ENCODE measurements around the gene PSENEN.
A peak's percentile ranks its signal among the peaks of the same experiment; 100 is the strongest.

Gene PSENEN

GRCh38 chr19:35734273-35734672 lies 11.2 kb upstream of the PSENEN start:
- DNase-seq = no peak

DNA sequence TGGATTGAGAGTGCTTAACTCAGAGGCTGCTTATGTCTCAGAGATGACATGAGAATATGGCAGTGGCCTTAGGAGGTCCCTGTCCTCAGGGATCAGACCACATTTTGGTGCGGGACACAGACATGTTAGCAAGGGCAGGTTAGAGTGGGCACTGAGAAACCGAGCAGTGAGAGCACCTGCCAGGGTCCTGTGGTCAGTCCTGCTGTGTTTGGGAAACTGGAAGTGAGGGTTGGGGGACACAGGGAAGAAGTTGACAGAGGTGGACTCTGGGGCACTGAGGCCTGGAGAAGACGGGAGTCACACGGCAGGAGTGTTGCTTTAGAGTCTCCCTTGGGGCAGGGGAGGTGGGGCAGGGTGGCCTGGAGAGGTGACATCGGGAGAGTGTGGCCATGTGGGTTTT lies 10.6 kb upstream of the PSENEN start:
- no peak for DNase-seq

GRCh38 chr19:35736913-35737886 lies 8.3 kb upstream of the PSENEN start:
- DNase-seq = no peak

DNA sequence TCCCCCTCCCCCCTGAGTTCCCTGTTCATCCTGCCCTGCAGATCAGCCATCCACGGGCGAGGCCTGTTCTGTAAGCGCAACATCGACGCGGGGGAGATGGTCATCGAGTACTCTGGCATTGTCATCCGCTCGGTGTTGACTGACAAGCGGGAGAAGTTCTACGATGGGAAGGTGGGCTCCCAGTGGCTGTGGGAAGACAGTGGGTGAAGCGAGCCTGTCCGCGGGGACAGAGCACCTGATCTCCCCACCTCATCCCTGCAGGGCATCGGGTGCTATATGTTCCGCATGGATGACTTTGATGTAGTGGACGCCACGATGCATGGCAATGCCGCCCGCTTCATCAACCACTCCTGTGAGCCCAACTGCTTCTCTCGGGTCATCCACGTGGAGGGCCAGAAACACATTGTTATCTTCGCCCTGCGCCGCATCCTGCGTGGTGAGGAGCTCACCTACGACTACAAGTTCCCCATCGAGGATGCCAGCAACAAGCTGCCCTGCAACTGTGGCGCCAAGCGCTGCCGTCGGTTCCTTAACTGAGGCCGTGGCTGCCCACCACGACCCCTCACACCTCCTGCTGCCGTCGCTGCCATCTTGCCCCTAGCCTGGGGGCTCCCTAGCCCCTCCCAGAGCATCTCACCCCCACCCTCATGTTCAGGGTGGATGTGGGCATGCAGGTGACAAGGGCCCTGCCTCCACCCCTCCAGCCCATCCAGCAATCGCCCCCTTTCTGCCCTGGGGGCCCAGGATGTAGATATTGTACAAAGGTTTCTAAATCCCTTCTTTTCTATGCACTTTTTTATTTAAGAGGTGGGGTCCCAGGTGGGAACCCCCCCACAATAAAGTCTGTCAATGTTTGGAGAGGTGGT lies 7.2 kb upstream of the PSENEN start:
- DNase-seq = no peak

GRCh38 chr19:35738887-35739229 lies 6.6 kb upstream of the PSENEN start:
- no peak for DNase-seq

DNA sequence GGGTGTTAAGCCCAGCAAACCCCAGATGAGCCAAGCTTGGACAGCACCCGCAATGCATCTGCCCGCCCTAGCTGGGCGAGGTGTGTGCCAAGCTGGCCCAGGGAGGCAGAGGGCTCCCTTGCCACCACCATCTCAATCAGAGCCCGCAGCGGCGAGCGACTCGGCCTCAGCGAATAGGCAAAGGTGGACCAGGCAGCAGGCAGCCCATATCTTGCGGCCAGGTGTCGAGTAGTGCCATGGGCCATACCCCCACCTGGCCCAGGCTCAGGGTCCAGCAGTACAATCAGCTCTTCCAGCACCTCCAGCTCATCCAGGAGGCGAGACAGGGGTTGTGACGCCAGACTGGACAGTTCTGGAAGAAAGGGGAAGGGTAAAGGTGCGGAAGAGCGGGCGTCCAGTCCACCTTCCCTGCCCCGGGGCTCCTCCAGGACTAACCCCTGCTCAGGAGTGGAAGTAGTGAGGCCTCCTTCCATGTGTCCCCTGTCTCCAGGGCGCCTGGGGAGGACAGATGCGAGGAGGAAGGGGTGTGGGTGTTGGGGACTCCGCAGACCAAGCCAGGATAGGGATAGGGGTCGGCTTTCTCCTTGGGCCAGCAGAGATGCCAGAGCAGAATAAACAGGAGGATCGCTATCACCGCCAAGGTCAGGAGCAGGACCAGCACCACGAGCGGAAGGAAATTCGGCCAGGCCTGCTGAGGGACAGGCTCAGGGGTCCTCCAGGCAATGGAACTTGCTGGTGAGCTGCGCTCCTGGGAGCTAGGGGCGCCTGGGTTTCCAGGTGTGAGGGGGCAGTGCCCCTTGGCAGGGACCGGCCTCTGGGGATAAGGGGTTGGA lies 6.0 kb upstream of the PSENEN start:
- DNase-seq = no peak

DNA sequence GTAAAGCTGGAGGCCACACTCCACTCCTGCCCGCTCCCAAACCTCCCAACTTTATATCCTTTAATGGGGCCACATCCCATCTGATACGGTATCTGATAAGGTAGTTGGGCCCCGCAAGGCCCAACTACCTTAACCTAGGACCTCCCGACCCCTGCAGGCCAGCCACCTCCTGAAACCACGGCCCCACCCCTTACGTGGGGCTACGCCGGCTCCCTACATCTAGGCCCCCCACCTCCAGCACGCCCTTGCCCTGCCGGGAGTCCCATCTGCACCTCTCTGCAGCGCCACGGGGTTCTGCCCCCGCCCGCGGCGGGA lies 5.4 kb upstream of the PSENEN start:
- DNase-seq = no peak

GRCh38 chr19:35740423-35741202 lies 4.8 kb upstream of the PSENEN start:
- DNase-seq = peak; percentile 100

DNA sequence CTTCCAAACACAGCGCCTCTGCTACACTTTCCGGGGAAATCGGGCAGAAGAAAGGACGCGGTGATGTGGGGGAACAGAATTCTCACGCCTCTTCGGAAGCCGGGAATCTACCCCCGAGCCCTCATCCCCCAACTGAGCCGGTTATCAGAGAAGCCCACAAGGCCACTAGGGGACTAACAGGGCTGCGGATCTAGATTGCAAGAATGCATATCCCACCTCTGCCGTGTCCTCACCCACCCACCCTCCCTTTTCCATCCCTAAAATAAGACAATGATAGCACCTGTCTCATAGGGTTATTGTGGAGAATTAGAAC lies 4.3 kb upstream of the PSENEN start:
- DNase-seq = no peak

- DNase-seq = peak; percentile 86
Measured at GRCh38 chr19:35742121-35742724, 3.2 kb upstream of the PSENEN start, which contains the start of gene IGFLR1. Gene IGFLR1 (minus strand): TSS chr19:35742452. CDS start chr19:35741180, 1,272 bp downstream.

GRCh38 chr19:35743640-35744429 lies 1.6 kb upstream of the PSENEN start:
- no peak for DNase-seq

- DNase-seq = peak; percentile 99
Measured at GRCh38 chr19:35744430-35745327, 772 bp upstream of the PSENEN start.

- DNase-seq = no peak
Measured at GRCh38 chr19:35746087-35746462, 624 bp downstream of the PSENEN start.

DNA sequence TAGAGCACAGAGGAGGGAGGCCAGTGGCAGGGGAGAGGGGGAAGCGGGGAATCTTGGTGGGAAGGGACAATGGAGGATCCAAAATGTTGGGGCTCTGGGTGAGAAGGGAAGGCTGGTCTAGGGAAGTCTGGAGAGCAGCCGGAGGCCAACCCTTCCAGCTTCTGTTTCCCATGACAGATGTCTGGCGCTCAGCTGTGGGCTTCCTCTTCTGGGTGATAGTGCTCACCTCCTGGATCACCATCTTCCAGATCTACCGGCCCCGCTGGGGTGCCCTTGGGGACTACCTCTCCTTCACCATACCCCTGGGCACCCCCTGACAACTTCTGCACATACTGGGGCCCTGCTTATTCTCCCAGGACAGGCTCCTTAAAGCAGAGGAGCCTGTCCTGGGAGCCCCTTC lies 1.1 kb downstream of the PSENEN start:
- DNase-seq = no peak

- peak; percentile 100 for DNase-seq
Measured at GRCh38 chr19:35748106-35749020, 2.9 kb downstream of the PSENEN start, which contains the start of gene LIN37. Gene LIN37 (plus strand): TSS chr19:35748576. CDS start chr19:35748725, 149 bp downstream.

DNA sequence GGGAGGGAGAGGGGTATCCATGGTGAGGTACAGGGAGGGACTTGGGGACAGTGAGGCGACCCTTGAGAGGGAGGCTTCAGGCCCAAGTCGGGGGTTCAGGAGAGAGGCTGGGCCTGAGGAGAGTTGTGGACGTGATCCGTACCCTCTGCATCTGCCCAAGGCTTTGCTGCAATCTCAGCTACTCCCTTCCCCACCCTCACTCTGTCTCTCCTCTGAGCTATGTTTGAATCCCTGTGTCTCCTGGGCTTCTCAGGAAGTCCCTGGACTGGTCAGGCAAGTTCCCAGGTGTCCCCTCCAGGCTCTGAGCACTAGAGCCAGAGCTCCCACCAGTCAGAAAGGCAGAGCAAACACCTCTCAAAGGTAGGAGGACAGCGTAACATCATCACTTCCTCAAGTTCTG lies 4.7 kb downstream of the PSENEN start:
- no peak for DNase-seq

DNA sequence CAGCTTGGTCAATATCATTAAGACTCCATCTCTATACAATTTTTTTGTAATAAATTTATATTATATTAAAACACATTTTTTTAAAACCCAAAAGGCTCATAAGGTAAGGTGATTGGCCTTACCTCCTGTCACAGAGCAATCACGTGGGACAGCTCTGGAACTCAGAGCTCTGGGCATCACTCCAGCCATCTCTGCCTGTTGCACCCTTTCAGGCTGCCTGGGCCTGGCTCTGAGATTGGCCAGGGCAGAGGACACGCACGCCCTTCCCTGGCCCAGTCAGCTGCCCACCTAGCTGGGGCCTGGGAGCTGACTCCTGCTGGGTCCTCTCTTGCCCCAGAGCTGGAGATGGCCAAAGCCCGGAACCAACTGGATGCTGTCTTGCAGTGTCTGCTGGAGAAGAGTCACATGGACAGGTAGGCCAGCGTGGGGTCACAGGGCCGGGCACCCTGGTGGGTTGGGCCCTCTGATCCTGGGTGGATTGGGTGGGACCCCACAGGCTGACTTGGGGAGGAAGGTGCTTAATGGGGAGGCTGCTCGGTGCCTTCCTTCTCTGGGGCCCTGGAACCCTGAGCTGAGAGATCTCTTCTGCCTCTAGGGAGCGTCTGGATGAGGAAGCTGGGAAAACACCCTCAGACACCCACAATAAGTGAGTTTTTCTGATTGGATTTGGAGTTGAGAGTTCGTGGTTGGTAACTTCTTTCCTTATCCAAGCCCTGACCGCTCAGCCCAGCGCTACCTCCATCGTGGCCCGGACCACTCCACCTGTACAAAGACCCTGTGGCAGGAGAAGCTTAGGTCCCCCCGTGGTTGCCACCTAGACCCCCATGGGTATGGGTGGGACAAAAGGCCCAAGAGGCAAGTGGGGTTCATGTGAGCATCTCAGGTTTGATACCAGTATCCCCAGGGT lies 6.6 kb downstream of the PSENEN start:
- no peak for DNase-seq
